HCT116 (cell line): ENCODE measurements around the gene R3HDM1. TPM values are rescaled to one million over a fixed set of nuclear protein-coding genes. Genes with fewer than 3 reads are reported as not detected.

ENCODE experiments used
- ATAC-seq: fragments of 200-7000 bp; cut with Tn5 transposase; 2 replicates; pipeline ENCODE4 v1.9.1; 2020; ENCODE audit warnings: mild to moderate bottlenecking, moderate library complexity
- BruUV-seq: library from RNA; stranded (reverse); fragments of 400-500 nt; replicated peaks from 2 replicates; lab custom pipeline; 2021; lab: Mats Ljungman, UMichigan
- CTCF ChIA-PET: fragments of 300-600 bp; sonication (Branson Sonifier 250); formaldehyde crosslinking; loops from one replicate; lab custom pipeline; 2021; ENCODE audit warnings: antibody characterized with exemption; lab: Charles Lee
- POLR2A ChIA-PET: fragments of 300-600, 350-600 bp; sonication (Branson Sonifier 250); formaldehyde crosslinking; loops from one replicate; lab custom pipeline; 2021; ENCODE audit warnings: antibody characterized with exemption; lab: Charles Lee
- RAD21 ChIA-PET, 2 experiments: fragments of 300-600 bp; sonication (Branson Sonifier 250); formaldehyde crosslinking; loops; one replicate each; lab custom pipeline; 2023; ENCODE audit warnings: low total read pairs in 2 of 2; ENCODE audit not compliant: uncharacterized antibody in 2 of 2, unreplicated experiment in 2 of 2, low non-redundant PET in 1 of 2; lab: Charles Lee
- DNase-seq: peaks from one replicate; pipeline ENCODE4 v3.0.0-alpha.2; 2010; ENCODE audit warnings: low read depth, low spot score
- H2AFZ ChIP-seq: fragments of 200-600 bp; shearing (Covaris generic), sonication (generic); 2 replicates; pipeline ENCODE4 v1.6.1; 2017; ENCODE audit warnings: low read depth, mixed run types, mixed read lengths, antibody characterized with exemption, low read length; ENCODE audit not compliant: poor library complexity, severe bottlenecking
- H3K27ac ChIP-seq: 2 replicates; pipeline ENCODE4 v1.5.1; 2012; ENCODE audit warnings: low read depth, low read length
- H3K27me3 ChIP-seq: fragments of 200-600 bp; sonication (generic); 2 replicates; pipeline ENCODE4 v1.6.1; 2016; ENCODE audit warnings: mixed run types, low read length, mixed read lengths; ENCODE audit not compliant: insufficient read depth
- H3K36me3 ChIP-seq, 2 experiments: fragments of 200-500 bp in 1 of 2; fragments of 200-600 bp in 1 of 2; sonication (Bioruptor generic) in 1 of 2; sonication (generic) in 1 of 2; 2 replicates each; pipeline versions ENCODE4 v1.5.1 to v1.6.1; 2014 to 2016; ENCODE audit warnings: low read length in 2 of 2, inconsistent platforms in 1 of 2, mixed read lengths in 1 of 2, mixed run types in 1 of 2; ENCODE audit not compliant: insufficient read depth in 2 of 2, control insufficient read depth in 1 of 2
- H3K4me1 ChIP-seq, 2 experiments: fragments of 200-600 bp in 1 of 2; sonication (generic) in 1 of 2; 2 replicates each; pipeline versions ENCODE4 v1.5.1 to v1.6.1; 2012 to 2017; ENCODE audit warnings: low read length in 2 of 2, inconsistent platforms in 1 of 2, mild to moderate bottlenecking in 1 of 2, mixed read lengths in 1 of 2, mixed run types in 1 of 2, moderate library complexity in 1 of 2; ENCODE audit not compliant: insufficient read depth in 2 of 2, control insufficient read depth in 1 of 2
- H3K4me2 ChIP-seq: fragments of 200-600 bp; sonication (generic); 2 replicates; pipeline ENCODE4 v1.6.1; 2017; ENCODE audit warnings: mixed run types, low read length, mixed read lengths
- H3K4me3 ChIP-seq, 2 experiments: fragments of 200-600 bp in 1 of 2; sonication (generic) in 1 of 2; replicated peaks in 1 of 2; 2 replicates each; pipeline ENCODE4 v1.5.1; 2011 to 2016; ENCODE audit warnings: low read length in 2 of 2, control low read depth in 1 of 2, low read depth in 1 of 2, mild to moderate bottlenecking in 1 of 2, mixed read lengths in 1 of 2, mixed run types in 1 of 2
- H3K79me2 ChIP-seq: fragments of 200-600 bp; sonication (generic); 2 replicates; pipeline ENCODE4 v1.6.1; 2017; ENCODE audit warnings: mild to moderate bottlenecking, mixed run types, low read length, moderate library complexity, mixed read lengths; ENCODE audit not compliant: insufficient read depth
- H3K9ac ChIP-seq: fragments of 200-600 bp; sonication (generic); 2 replicates; pipeline ENCODE4 v1.6.1; 2016; ENCODE audit warnings: low read length, mixed read lengths
- H3K9me2 ChIP-seq: fragments of 200-600 bp; sonication (generic), shearing (Covaris generic); 2 replicates; pipeline ENCODE4 v1.6.1; 2017; ENCODE audit warnings: mixed run types, mild to moderate bottlenecking, moderate library complexity; ENCODE audit not compliant: insufficient read depth
- H3K9me3 ChIP-seq, 2 experiments: fragments of 200-500 bp in 1 of 2; fragments of 200-600 bp in 1 of 2; sonication (Bioruptor generic) in 1 of 2; sonication (generic) in 1 of 2; 2 replicates each; pipeline ENCODE4 v1.6.1; 2014 to 2017; ENCODE audit warnings: low read length in 2 of 2, mixed read lengths in 2 of 2, inconsistent platforms in 1 of 2, low read depth in 1 of 2, mild to moderate bottlenecking in 1 of 2, mixed run types in 1 of 2, moderate library complexity in 1 of 2; ENCODE audit not compliant: control insufficient read depth in 1 of 2, insufficient read depth in 1 of 2
- H4K20me1 ChIP-seq: fragments of 200-600 bp; sonication (generic), shearing (Covaris generic); 2 replicates; pipeline ENCODE4 v1.6.1; 2017; ENCODE audit warnings: mixed run types, mild to moderate bottlenecking, moderate library complexity; ENCODE audit not compliant: insufficient read depth
- ATF3 ChIP-seq: IDR thresholded peaks from 2 replicates; pipeline ENCODE4 v1.6.1; 2012
- CEBPB ChIP-seq: IDR thresholded peaks from 2 replicates; pipeline ENCODE4 v1.6.1; 2012; ENCODE audit warnings: low read depth
- EGR1 ChIP-seq: IDR thresholded peaks from 2 replicates; pipeline ENCODE4 v1.6.1; 2012; ENCODE audit warnings: low read depth
- EZH2 ChIP-seq: fragments of 200-600 bp; sonication (generic); IDR thresholded peaks from 2 replicates; pipeline ENCODE4 v1.6.1; 2017; ENCODE audit warnings: antibody characterized with exemption, mixed run types
- EZH2phosphoT487 ChIP-seq: fragments of 200-600 bp; IDR thresholded peaks from 2 replicates; pipeline ENCODE4 v1.6.1; 2018; ENCODE audit warnings: antibody characterized with exemption, borderline replicate concordance
- JUND ChIP-seq: IDR thresholded peaks from 2 replicates; pipeline ENCODE4 v1.6.1; 2012
- POLR2AphosphoS5 ChIP-seq: IDR thresholded peaks from 2 replicates; pipeline ENCODE4 v1.6.1; 2011; ENCODE audit warnings: mild to moderate bottlenecking, low read depth, low read length, moderate library complexity
- RAD21 ChIP-seq: IDR thresholded peaks from 2 replicates; pipeline ENCODE4 v1.6.1; 2012; ENCODE audit warnings: low read depth, mild to moderate bottlenecking
- REST ChIP-seq: IDR thresholded peaks from 2 replicates; pipeline ENCODE4 v1.6.1; 2012; ENCODE audit warnings: low read depth
- TCF7L2 ChIP-seq: IDR thresholded peaks from 2 replicates; pipeline ENCODE4 v1.7.0; 2011; ENCODE audit warnings: borderline replicate concordance, inconsistent platforms; ENCODE audit not compliant: insufficient read depth, insufficient read length; ENCODE audit errors: extremely low read depth
- YY1 ChIP-seq: IDR thresholded peaks from 2 replicates; pipeline ENCODE4 v1.6.1; 2011; ENCODE audit warnings: low read length, low read depth, moderate library complexity, mild to moderate bottlenecking; ENCODE audit not compliant: insufficient replicate concordance; ENCODE audit errors: extremely low read depth
- ZNF274 ChIP-seq: fragments of 200-500 bp; sonication (Bioruptor generic); IDR thresholded peaks from 2 replicates; pipeline ENCODE4 v1.6.1; 2014; ENCODE audit warnings: mild to moderate bottlenecking, low read depth, low read length, inconsistent platforms
- intact Hi-C: fragments of 100-400 bp; cut with micrococcal nuclease; formaldehyde crosslinking; loops from 2 replicates; pipeline ENCODE4 v1.10.0; 2022
- total RNA-seq: library from RNA; stranded (reverse); gene quantifications from one replicate; pipeline ENCODE4 v1.2.1, GENCODE V29; 2021; ENCODE audit not compliant: unreplicated experiment

Gene R3HDM1
- total RNA-seq, 1 experiment from 2014 or later, result 43.1 TPM

- Histone ChIP-seq H3K27me3 (no peaks in the 10 kb centered on the region), H3K9ac (no peak overlapping the region), H3K4me3 (no peak overlapping the region), H3K79me2 (no peaks in the 10 kb centered on the region), H4K20me1 (no peaks in the 10 kb centered on the region), H3K36me3 (0 out of 4 replicates have a peak, but pooled peaks cover 0 to 2% of the 10 kb centered on the region in 2 experiments), H3K27ac (no peak overlapping the region), H3K4me1 (no peaks in the 10 kb centered on the region), H3K4me2 (no peak overlapping the region), H3K9me2 (no peaks in the 10 kb centered on the region), H2AFZ (no peak overlapping the region), H3K9me3 (no peaks in the 10 kb centered on the region)
- ChIA-PET RAD21 (no interaction called here), POLR2A (no interaction called here), CTCF (no interaction called here)
- TF ChIP-seq ZNF274 (no peak), POLR2AphosphoS5 (no peak), EZH2 (no peak), ATF3 (no peak), EZH2phosphoT487 (no peak), TCF7L2 (no peak), RAD21 (no peak), YY1 (no peak), EGR1 (no peak), JUND (no peak), REST (no peak), CEBPB (no peak)
- no TSS peak for BruUV-seq
- intact Hi-C loops, result no loop called here
- ATAC-seq, result no peak
- no peak for DNase-seq
Measured at GRCh38 chr2:135698838-135699237, 167.6 kb downstream of the R3HDM1 start.
